ENCODE measurements around the gene DTX3.
"Not testable (repeated sequence)": the region's sequence is repeated elsewhere in the genome, so short reads cannot be mapped to it uniquely, and the experiment has no call there.

DTX3 gene

GRCh38 chr12:57631566-57632072 is 27.0 kb downstream of the DTX3 start:
- DNase-seq (ENCODE audit: low read depth, low spot score): no peak

DNA sequence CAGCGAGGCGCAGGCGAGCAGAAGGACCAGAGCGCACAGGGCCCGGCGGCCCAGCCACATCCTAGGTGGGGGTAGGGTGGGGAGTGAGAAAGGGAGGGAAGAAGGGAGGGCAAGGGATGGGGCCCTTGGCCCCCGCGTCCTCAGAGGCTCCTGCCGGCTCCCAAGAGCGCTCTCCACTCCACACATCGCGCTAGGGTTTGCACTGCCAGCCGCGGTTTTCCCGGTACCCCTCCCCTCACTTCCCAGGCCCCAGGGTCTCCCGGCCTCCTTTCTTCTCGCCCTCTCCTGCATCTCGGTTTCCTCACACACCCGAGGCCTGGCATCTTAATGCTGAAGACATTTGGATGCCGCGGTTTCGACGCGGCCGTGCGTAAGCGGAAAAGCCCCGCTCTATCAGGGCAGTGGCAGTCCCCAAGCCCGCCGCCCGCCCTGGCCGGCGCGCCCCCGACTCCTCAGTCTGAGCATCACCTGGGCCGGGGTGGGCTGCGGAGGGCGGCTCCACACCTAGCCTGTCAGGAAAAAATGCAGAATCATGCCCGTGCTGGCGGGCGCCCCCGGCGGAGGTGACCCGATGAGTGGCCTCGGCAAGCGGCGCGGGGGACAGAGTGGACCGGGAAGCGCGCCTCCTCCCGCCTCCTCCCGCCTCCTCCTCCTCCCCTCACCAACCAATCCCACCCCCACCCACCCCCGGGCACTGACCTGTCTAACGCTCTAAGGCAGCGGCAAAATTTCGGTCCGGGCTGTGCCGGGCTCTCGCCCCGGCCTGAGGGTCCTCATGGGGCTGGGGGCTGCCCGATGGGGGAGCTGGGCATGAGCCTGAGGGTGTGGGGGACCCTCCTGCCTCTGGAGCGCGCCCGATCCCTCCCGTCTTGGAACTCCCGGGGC is 27.7 kb downstream of the DTX3 start:
- peak; percentile 44 for DNase-seq (ENCODE audit: low read depth, low spot score)

DNA sequence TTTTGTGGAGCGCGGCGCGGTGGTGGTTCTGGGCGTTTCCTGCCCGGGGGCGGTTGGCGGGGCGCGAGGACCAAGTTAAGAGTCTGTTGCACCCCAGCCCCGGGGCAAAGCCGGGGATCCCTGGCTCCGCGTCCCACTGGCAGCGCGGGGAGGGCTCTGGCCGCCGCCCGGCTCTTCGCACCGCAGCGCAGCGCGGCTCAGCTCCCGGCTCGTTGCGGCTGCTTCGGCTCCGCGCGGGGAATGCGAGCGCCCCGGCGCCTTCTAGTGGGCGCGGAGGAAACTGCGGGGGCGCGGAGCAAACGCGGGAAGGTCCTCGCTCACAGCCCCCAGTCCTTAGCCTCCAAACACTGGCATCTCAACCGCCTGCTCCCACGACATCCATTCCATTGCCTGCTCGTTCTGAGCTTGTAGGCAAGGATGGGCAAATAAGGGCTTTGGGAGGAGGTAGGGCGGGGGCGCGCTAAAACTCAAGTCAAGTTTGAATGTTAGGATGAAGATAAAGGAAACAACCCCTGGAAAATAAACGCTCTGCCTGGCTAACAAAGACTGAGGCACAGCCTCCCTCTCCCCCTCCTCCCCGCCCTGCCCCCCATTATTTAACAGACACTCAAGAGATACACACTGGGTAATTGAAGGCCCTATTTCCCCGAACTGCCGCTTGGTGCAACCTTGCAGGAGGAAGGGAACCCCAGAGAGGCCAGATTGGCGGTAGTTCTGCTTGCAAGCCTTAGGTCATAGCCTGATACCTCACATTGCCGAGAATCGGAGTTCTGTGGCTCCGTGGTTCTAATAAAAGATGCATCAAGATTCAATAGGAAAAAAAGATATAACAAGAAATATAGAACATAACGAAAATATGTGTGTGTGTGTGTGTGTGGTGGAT is 28.6 kb downstream of the DTX3 start, which contains the start of gene B4GALNT1:
TSS of gene B4GALNT1 (minus strand) at position 244 of the 883 bp plus-strand sequence. CDS start 1,069 bp downstream, outside the sequence.
- peak; percentile 89 for DNase-seq (ENCODE audit: low read depth, low spot score)

DNA sequence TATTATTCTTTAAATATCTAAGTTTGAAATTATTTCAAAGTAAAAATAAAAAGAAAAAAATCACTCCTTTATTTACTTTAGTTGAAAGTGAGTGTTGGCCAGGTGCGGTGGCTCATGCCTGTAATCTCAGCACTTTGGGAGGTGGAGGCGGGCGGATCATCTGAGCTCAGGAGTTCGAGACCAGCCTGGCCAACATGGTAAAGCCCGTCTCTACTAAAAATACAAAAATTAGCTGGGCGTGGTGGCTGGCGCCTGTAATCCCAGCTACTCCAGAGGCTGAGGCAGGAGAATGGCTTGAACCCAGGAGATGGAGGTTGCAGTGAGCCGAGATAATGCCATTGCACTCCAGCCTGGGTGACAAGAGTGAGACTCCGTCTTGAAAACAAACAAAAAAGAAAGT is 32.1 kb downstream of the DTX3 start:
- not testable (repeated sequence) for DNase-seq (ENCODE audit: low read depth, low spot score)

DNA sequence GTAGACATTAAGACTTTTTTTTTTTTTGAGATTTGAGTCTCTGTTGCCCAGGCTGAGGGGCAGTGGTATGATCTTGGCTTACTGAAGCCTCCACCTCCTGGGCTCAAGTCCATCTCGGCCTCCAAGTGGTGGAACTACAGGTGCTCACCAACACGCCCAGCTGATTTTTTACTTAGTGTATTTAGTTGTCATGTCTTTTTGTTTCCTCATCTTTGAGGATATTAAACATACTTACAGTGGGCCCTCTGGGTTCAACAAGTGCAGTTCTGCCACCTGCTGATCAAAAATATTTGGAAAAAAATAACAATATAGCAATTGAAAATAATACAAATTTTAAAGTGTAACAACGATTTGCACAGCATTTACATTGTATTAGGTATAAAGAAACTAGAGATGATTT is 32.7 kb downstream of the DTX3 start:
- DNase-seq (ENCODE audit: low read depth, low spot score): no peak

- DNase-seq (ENCODE audit: low read depth, low spot score): no peak
These were observed 33.5 kb downstream of the DTX3 start for GRCh38 chr12:57638096-57638495.

DNA sequence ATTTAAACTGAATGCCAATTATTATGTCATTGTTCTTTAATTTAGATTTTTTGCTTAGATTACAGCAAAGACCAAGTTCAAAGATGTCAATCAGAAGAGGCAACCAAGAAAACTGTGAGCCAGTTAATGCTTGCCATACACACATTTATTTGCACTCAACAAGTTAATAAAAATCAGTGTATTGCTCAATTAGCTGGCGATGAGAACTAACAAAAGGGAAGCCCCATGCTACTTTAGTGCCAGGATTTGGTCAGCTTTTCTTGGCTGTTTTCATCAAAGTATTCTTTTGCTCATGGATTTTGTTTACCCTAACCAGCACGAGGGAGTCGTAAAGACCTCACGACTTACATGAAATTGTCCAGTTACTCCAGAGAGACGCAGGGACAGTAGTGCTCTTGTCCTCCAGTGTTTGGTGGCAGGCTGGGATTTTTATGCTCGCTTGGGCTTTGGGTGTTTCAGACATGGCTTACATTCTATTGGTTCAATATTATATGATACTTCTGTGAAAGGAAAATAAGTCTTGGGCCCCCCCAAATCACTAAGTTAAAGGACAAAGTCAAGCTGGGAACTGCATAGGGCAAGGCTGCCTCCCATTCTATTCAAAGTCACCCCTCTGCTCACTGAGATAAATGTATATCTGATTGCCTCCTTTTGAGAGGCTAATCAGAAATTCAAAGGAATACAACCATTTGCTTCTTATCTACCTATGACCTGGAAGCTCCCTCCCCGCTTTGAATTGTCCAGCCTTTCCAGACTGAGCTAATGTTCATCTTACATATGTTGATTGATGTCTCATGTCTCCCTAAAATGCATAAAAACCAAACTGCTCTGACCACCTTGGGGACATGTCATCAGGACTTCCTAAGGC is 35.8 kb downstream of the DTX3 start:
- no peak for DNase-seq (ENCODE audit: low read depth, low spot score)

GRCh38 chr12:57641699-57642442 is 37.2 kb downstream of the DTX3 start:
- no peak for DNase-seq (ENCODE audit: low read depth, low spot score)

GRCh38 chr12:57645990-57646658 is 41.5 kb downstream of the DTX3 start:
- DNase-seq (ENCODE audit: low read depth, low spot score): peak; percentile 24

DNA sequence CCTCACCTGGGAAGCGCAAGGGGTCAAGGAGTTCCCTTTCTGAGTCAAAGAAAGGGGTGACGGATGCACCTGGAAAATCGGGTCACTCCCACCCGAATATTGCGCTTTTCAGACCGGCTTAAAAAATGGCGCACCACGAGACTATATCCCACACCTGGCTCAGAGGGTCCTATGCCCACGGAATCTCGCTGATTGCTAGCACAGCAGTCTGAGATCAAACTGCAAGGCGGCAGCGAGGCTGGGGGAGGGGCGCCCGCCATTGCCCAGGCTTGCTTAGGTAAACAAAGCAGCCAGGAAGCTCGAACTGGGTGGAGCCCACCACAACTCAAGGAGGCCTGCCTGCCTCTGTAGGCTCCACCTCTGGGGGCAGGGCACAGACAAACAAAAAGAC is 42.0 kb downstream of the DTX3 start:
- not testable (repeated sequence) for DNase-seq (ENCODE audit: low read depth, low spot score)

DNA sequence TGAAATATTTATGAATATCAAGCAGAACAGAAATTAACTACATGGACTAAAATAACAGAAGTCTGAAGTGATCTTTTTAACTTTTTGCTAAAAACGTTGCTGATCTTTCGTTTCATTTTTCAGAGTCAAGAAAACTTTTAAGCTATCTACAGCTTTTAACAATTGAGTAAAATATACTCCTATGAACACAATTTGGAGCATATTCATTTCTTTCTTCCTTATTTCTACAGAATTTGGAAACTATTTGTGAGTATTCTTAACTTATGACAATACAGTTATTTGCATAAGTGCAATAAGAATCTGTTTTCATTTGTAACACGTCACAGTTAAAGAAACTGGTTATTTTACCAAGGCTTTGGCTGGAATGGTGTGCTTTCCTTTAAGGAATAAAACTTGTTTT is 49.4 kb downstream of the DTX3 start:
- DNase-seq (ENCODE audit: low read depth, low spot score): no peak

GRCh38 chr12:57655541-57656240 is 51.1 kb downstream of the DTX3 start:
- DNase-seq (ENCODE audit: low read depth, low spot score): no peak

DNA sequence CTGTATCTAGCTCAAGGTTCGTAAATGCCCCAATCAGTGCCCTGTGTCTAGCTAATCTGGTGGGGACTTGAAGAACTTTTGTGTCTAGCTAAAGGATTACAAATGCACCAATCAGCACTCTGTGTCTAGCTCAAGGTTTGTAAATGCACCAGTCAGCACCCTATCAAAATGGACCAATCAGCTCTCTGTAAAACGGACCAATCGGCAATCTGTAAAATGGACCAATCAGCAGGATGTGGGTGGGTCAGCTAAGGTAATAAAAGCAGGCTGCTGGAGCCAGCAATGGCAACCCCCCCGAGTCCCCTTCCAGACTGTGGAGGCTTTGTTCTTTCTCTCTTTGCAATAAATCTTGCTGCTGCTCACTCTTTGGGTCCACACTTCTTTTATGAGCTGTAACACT is 51.8 kb downstream of the DTX3 start:
- not testable (repeated sequence) for DNase-seq (ENCODE audit: low read depth, low spot score)

DNA sequence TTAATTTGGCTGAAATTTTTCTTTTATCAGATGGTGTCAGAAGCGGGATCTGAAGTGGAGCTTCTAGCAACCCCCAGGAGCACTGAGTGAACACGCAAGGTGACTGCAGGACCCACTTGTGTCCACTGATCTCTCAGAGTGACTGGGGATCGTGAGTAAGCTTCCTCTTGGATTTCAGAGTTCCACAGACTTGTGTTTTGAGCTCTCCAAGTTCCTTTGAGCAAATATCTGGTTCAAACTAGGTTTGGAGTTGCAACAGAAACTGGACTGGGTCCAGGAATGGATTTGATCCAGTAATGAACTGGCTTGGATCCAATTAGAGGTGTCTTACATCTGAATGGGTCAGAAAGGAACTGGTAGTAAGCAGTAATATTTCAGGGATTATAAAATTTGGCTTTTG is 53.1 kb downstream of the DTX3 start:
- DNase-seq (ENCODE audit: low read depth, low spot score): no peak

- DNase-seq (ENCODE audit: low read depth, low spot score): no peak
These were observed 54.3 kb downstream of the DTX3 start for GRCh38 chr12:57658890-57659289.
